IPS-18c (cell line): ENCODE results near the gene GRB14.

Experiments
- H3K4me3 ChIP-seq: 2 replicates; pipeline ENCODE4 v1.7.0; 2013; ENCODE audit warnings: low read depth, mild to moderate bottlenecking, low read length, moderate library complexity; ENCODE audit not compliant: insufficient read depth
- H3K9me3 ChIP-seq: one replicate; pipeline ENCODE4 v1.6.1; 2013; ENCODE audit warnings: mild to moderate bottlenecking, low read length, moderate library complexity; ENCODE audit not compliant: control insufficient read depth, insufficient read depth

The GRB14 gene

GRCh38 chr2:164523726-164524125 is 97.6 kb downstream of the GRB14 start:
- no peak overlapping the region for H3K4me3 ChIP-seq
- H3K9me3 ChIP-seq, result no peaks in the 10 kb centered on the region

GRCh38 chr2:164523009-164523408 is 98.3 kb downstream of the GRB14 start:
- no peak overlapping the region for H3K4me3 ChIP-seq

GRCh38 chr2:164522561-164522981 is 98.7 kb downstream of the GRB14 start:
- no peak overlapping the region for H3K4me3 ChIP-seq

More at GRCh38 chr2:164523009-164523408, 98.3 kb downstream of the GRB14 start:
- H3K9me3 ChIP-seq, result no peaks in the 10 kb centered on the region

GRCh38 chr2:164515734-164516133 is 105.5 kb downstream of the GRB14 start:
- H3K9me3 ChIP-seq, result peaks cover 4% of the 10 kb centered on the region
- no peak overlapping the region for H3K4me3 ChIP-seq

More at GRCh38 chr2:164522561-164522981, 98.7 kb downstream of the GRB14 start:
- H3K9me3 ChIP-seq, result no peaks in the 10 kb centered on the region

GRCh38 chr2:164515030-164515429 is 106.3 kb downstream of the GRB14 start:
- Histone ChIP-seq H3K9me3 (peaks cover 4% of the 10 kb centered on the region), H3K4me3 (no peak overlapping the region)

- peaks cover 4% of the 10 kb centered on the region for H3K9me3 ChIP-seq
- H3K4me3 ChIP-seq, result no peak overlapping the region
Measured at GRCh38 chr2:164514491-164514890, 106.8 kb downstream of the GRB14 start.

- peaks cover 4% of the 10 kb centered on the region for H3K9me3 ChIP-seq
- no peak overlapping the region for H3K4me3 ChIP-seq
Measured at GRCh38 chr2:164512871-164513270, 108.4 kb downstream of the GRB14 start.

GRCh38 chr2:164511738-164512137 is 109.5 kb downstream of the GRB14 start:
- no peak overlapping the region for H3K4me3 ChIP-seq
- H3K9me3 ChIP-seq, result peaks cover 4% of the 10 kb centered on the region

- Histone ChIP-seq H3K9me3 (no peaks in the 10 kb centered on the region), H3K4me3 (no peak overlapping the region)
Measured at GRCh38 chr2:164510895-164511294, 110.4 kb downstream of the GRB14 start.

GRCh38 chr2:164509137-164509877 is 112.0 kb downstream of the GRB14 start:
- H3K4me3 ChIP-seq, result no peak overlapping the region
- no peaks in the 10 kb centered on the region for H3K9me3 ChIP-seq

GRCh38 chr2:164504253-164504652 is 117.0 kb downstream of the GRB14 start:
- no peak overlapping the region for H3K4me3 ChIP-seq
- H3K9me3 ChIP-seq, result no peaks in the 10 kb centered on the region

GRCh38 chr2:164498836-164499235 is 122.4 kb downstream of the GRB14 start:
- H3K9me3 ChIP-seq, result no peaks in the 10 kb centered on the region
- no peak overlapping the region for H3K4me3 ChIP-seq

GRCh38 chr2:164496881-164497280 is 124.4 kb downstream of the GRB14 start:
- H3K9me3 ChIP-seq, result no peaks in the 10 kb centered on the region
- H3K4me3 ChIP-seq, result no peak overlapping the region

GRCh38 chr2:164496421-164496820 is 124.9 kb downstream of the GRB14 start:
- H3K9me3 ChIP-seq, result no peaks in the 10 kb centered on the region

GRCh38 chr2:164495491-164496223 is 125.6 kb downstream of the GRB14 start:
- H3K9me3 ChIP-seq, result no peaks in the 10 kb centered on the region

More at GRCh38 chr2:164496421-164496820, 124.9 kb downstream of the GRB14 start:
- H3K4me3 ChIP-seq, result no peak overlapping the region

GRCh38 chr2:164485541-164485940 is 135.7 kb downstream of the GRB14 start:
- H3K4me3 ChIP-seq, result no peak overlapping the region
- no peaks in the 10 kb centered on the region for H3K9me3 ChIP-seq

More at GRCh38 chr2:164495491-164496223, 125.6 kb downstream of the GRB14 start:
- H3K4me3 ChIP-seq, result no peak overlapping the region

- Histone ChIP-seq H3K9me3 (no peaks in the 10 kb centered on the region), H3K4me3 (no peak overlapping the region)
Measured at GRCh38 chr2:164479460-164479859, 141.8 kb downstream of the GRB14 start.

GRCh38 chr2:164478205-164478604 is 143.1 kb downstream of the GRB14 start:
- no peaks in the 10 kb centered on the region for H3K9me3 ChIP-seq
- no peak overlapping the region for H3K4me3 ChIP-seq
